A549 (cell line): ENCODE results near the gene CPED1. TPM values are rescaled to one million over a fixed set of nuclear protein-coding genes. Genes with fewer than 3 reads are reported as not detected.
"Not testable (repeated sequence)": the region's sequence is repeated elsewhere in the genome, so short reads cannot be mapped to it uniquely, and the experiment has no call there.

Source experiments
- ATAC-seq, 2 experiments: fragments of 200-7000 bp in 1 of 2; fragments of >200 bp in 1 of 2; cut with Nextera tagmentation in 1 of 2; cut with Tn5 transposase in 1 of 2; 3 replicates each; pipeline versions ENCODE4 v1.8.0 to v1.9.1; 2018 to 2020; ENCODE audit warnings: mild to moderate bottlenecking in 1 of 2, moderate library complexity in 1 of 2
- CTCF ChIA-PET: fragments of 300-600 bp; sonication (Branson Sonifier 250); formaldehyde crosslinking; extraction: SDS; loops from one replicate; lab custom pipeline; 2021; ENCODE audit warnings: antibody characterized with exemption, inconsistent platforms; lab: Yijun Ruan, JAX
- POLR2A ChIA-PET: fragments of 350-600 bp; formaldehyde crosslinking; extraction: SDS; loops from one replicate; lab custom pipeline; 2021; ENCODE audit warnings: antibody characterized with exemption, inconsistent platforms; lab: Yijun Ruan, JAX
- DNase-seq, 2 experiments: peaks; one replicate each; pipeline versions ENCODE4 v3.0.0 to v3.0.0-alpha.2; 2011 to 2016; ENCODE audit warnings: low read depth in 1 of 2, low spot score in 1 of 2
- FAIRE-seq: peaks from 2 replicates; lab custom pipeline; 2011; peaks lifted over from hg19 to GRCh38; lab: Jason Lieb, UNC
- H3K27ac ChIP-seq, 2 experiments: fragments of >200 bp; sonication (Bioruptor Twin); formaldehyde crosslinking; 3 replicates each; pipeline ENCODE4 v1.5.1; 2016 to 2017
- H3K4me1 ChIP-seq: fragments of >200 bp; sonication (Bioruptor Twin); formaldehyde crosslinking; 3 replicates; pipeline ENCODE4 v1.6.1; 2016
- H3K4me2 ChIP-seq: fragments of >200 bp; sonication (Bioruptor Twin); formaldehyde crosslinking; 3 replicates; pipeline ENCODE4 v1.6.1; 2016
- H3K4me3 ChIP-seq: fragments of >200 bp; sonication (Bioruptor Twin); formaldehyde crosslinking; 3 replicates; pipeline ENCODE4 v1.5.1; 2016
- H3K9me3 ChIP-seq: fragments of >200 bp; sonication (Bioruptor Twin); formaldehyde crosslinking; 3 replicates; pipeline ENCODE4 v1.6.1; 2016
- BHLHE40 ChIP-seq: IDR thresholded peaks from 2 replicates; pipeline ENCODE4 v1.6.1; 2012; ENCODE audit warnings: low read depth, low read length, inconsistent platforms
- CBX8 ChIP-seq: fragments of 200-600 bp; sonication (generic); IDR thresholded peaks from 2 replicates; pipeline ENCODE4 v1.6.1; 2016
- CTCF ChIP-seq: fragments of >200 bp; sonication (Bioruptor Twin); formaldehyde crosslinking; IDR thresholded peaks from 3 replicates; pipeline ENCODE4 v1.5.1; 2016
- E2F6 ChIP-seq: IDR thresholded peaks from 2 replicates; pipeline ENCODE4 v1.6.1; 2012; ENCODE audit warnings: low read depth, borderline replicate concordance
- ELK1 ChIP-seq: fragments of 150-350 bp; IDR thresholded peaks from 2 replicates; pipeline ENCODE4 v1.6.1; 2014; ENCODE audit warnings: low read depth, mild to moderate bottlenecking, low read length
- ESRRA ChIP-seq: fragments of 150-350 bp; IDR thresholded peaks from 2 replicates; pipeline ENCODE4 v1.6.1; 2014; ENCODE audit warnings: mild to moderate bottlenecking, low read length, borderline replicate concordance
- GATA3 ChIP-seq: IDR thresholded peaks from 2 replicates; pipeline ENCODE4 v1.6.1; 2012; ENCODE audit warnings: borderline replicate concordance
- HDAC2 ChIP-seq: fragments of 200-600 bp; sonication (generic); IDR thresholded peaks from 2 replicates; pipeline ENCODE4 v1.6.1; 2016
- HES2 ChIP-seq: fragments of >200 bp; sonication (Bioruptor Twin); formaldehyde crosslinking; IDR thresholded peaks from 2 replicates; pipeline ENCODE4 v1.6.1; 2016
- HEYL ChIP-seq: fragments of 250-450 bp; sonication (Bioruptor Pico); IDR thresholded peaks from 2 replicates; pipeline ENCODE4 v1.8.0; 2021; ENCODE audit warnings: mild to moderate bottlenecking, moderate library complexity
- HOXA7 ChIP-seq: fragments of 250-450 bp; sonication (Bioruptor Pico); IDR thresholded peaks from 2 replicates; pipeline ENCODE4 v1.5.0; 2020; ENCODE audit warnings: mild to moderate bottlenecking, moderate library complexity
- HOXB13 ChIP-seq: fragments of 250-450 bp; sonication (Bioruptor Pico); IDR thresholded peaks from 2 replicates; pipeline ENCODE4 v1.5.0; 2020; ENCODE audit warnings: low read depth, mild to moderate bottlenecking, moderate library complexity
- JUNB ChIP-seq: fragments of >200 bp; sonication (Bioruptor Twin); formaldehyde crosslinking; IDR thresholded peaks from 2 replicates; pipeline ENCODE4 v1.6.1; 2016
- MAFK ChIP-seq: fragments of 450-650 bp; IDR thresholded peaks from 2 replicates; pipeline ENCODE4 v1.6.1; 2014; ENCODE audit not compliant: partially characterized antibody
- MAZ ChIP-seq: fragments of 150-350 bp; IDR thresholded peaks from 2 replicates; pipeline ENCODE4 v1.6.1; 2014; ENCODE audit warnings: antibody characterized with exemption, low read depth, low read length, borderline replicate concordance
- MYC ChIP-seq: IDR thresholded peaks from 2 replicates; pipeline ENCODE4 v1.6.1; 2012; ENCODE audit warnings: mild to moderate bottlenecking, inconsistent platforms, low read length, improper control_type of control experiment, borderline replicate concordance
- NFE2L2 ChIP-seq: fragments of 150-350 bp; conservative IDR thresholded peaks from 2 replicates; pipeline ENCODE4 v1.6.1; 2014; ENCODE audit warnings: low read length
- NPAS2 ChIP-seq: fragments of 250-450 bp; sonication (Bioruptor Pico); IDR thresholded peaks from 2 replicates; pipeline ENCODE4 v1.8.0; 2022; ENCODE audit warnings: mild to moderate bottlenecking, moderate library complexity, borderline replicate concordance
- NR3C1 ChIP-seq: fragments of >200 bp; sonication (Bioruptor Twin); formaldehyde crosslinking; IDR thresholded peaks from 3 replicates; pipeline ENCODE4 v1.6.1; 2017
- PHF8 ChIP-seq: fragments of 200-600 bp; sonication (generic); IDR thresholded peaks from 2 replicates; pipeline ENCODE4 v1.6.1; 2016; ENCODE audit warnings: low read depth, mild to moderate bottlenecking, antibody characterized with exemption, moderate library complexity, borderline replicate concordance
- POLR2AphosphoS2 ChIP-seq: conservative IDR thresholded peaks from 2 replicates; pipeline ENCODE4 v1.6.1; 2012; ENCODE audit warnings: low read length, improper control_type of control experiment, inconsistent platforms
- RAD21 ChIP-seq, 2 experiments: fragments of >200 bp in 1 of 2; sonication (Bioruptor Twin) in 1 of 2; formaldehyde crosslinking in 1 of 2; IDR thresholded peaks in 1 of 2; conservative IDR thresholded peaks in 1 of 2; 2 replicates in 1 of 2; 3 replicates in 1 of 2; pipeline ENCODE4 v1.6.1; 2012 to 2018; ENCODE audit warnings: inconsistent platforms in 1 of 2
- RARB ChIP-seq: fragments of 250-450 bp; sonication (Bioruptor Pico); IDR thresholded peaks from 2 replicates; pipeline ENCODE4 v1.8.0; 2021; ENCODE audit warnings: mild to moderate bottlenecking, moderate library complexity
- RNF2 ChIP-seq: fragments of 200-600 bp; sonication (generic); IDR thresholded peaks from 2 replicates; pipeline ENCODE4 v1.6.1; 2016; ENCODE audit warnings: low read depth, mild to moderate bottlenecking, antibody characterized with exemption, moderate library complexity, borderline replicate concordance
- SMC3 ChIP-seq: fragments of >200 bp; sonication (Bioruptor Twin); formaldehyde crosslinking; IDR thresholded peaks from 3 replicates; pipeline ENCODE4 v1.6.1; 2018; ENCODE audit warnings: inconsistent platforms
- SREBF2 ChIP-seq: fragments of 450-650 bp; IDR thresholded peaks from 2 replicates; pipeline ENCODE4 v1.6.1; 2014; ENCODE audit warnings: mild to moderate bottlenecking, moderate library complexity
- TP53 ChIP-seq: fragments of 250-450 bp; sonication (Bioruptor Pico); IDR thresholded peaks from 2 replicates; pipeline ENCODE4 v1.5.0; 2021; ENCODE audit warnings: mild to moderate bottlenecking, moderate library complexity
- ZC3H11A ChIP-seq: fragments of 450-650 bp; IDR thresholded peaks from 2 replicates; pipeline ENCODE4 v1.6.1; 2014; ENCODE audit warnings: antibody characterized with exemption, mild to moderate bottlenecking
- ZFP36 ChIP-seq: fragments of 450-650 bp; IDR thresholded peaks from 2 replicates; pipeline ENCODE4 v1.6.1; 2014; ENCODE audit warnings: borderline replicate concordance; ENCODE audit not compliant: partially characterized antibody
- ZNF302 ChIP-seq: fragments of 250-450 bp; sonication (Bioruptor Pico); IDR thresholded peaks from 2 replicates; pipeline ENCODE4 v1.9.0; 2021; ENCODE audit warnings: inconsistent platforms, mild to moderate bottlenecking, moderate library complexity
- WGBS: methylation state at CpG from one replicate; pipeline ENCODE4 v1.1.6; 2017; ENCODE audit errors: missing lambda C conversion rate; 5-methylcytosine and 5-hydroxymethylcytosine counted together
- polyA plus RNA-seq, 4 experiments: library from polyadenylated mRNA; depleted of rRNA in 3 of 4; stranded (reverse); fragments of >200 nt; fragmentation: RNase III in 1 of 4; extraction: RNeasy Plus Mini Kit Qiagen cat#74134 plus additional on column Dnase treatment in 1 of 4; gene quantifications; 2 replicates in 3 of 4; 3 replicates in 1 of 4; pipeline ENCODE4 v1.2.3, GENCODE V29; 2011 to 2017

CPED1 gene
- polyA plus RNA-seq, 2 of the 4 experiments (the other 2 are of a cell fraction) = 0.03 TPM; not detected in 1

- H3K4me1 ChIP-seq = no peaks in the 10 kb centered on the region
- no peak overlapping the region for H3K4me2 ChIP-seq
- no peak overlapping the region for H3K4me3 ChIP-seq
- TF ChIP-seq ELK1 (no peak), NR3C1 (no peak), MYC (no peak), JUNB (no peak), NPAS2 (no peak), ZNF302 (CRISPR knock-in tag) (no peak), HES2 (no peak), NFE2L2 (no peak), HDAC2 (no peak), ZC3H11A (no peak), RAD21 (conservative IDR thresholded peaks at IDR 0.05 in 1 of 2, IDR thresholded peaks at IDR 0.05 in 1 of 2) (no peak), POLR2AphosphoS2 (no peak), CBX8 (no peak), HEYL (no peak), GATA3 (no peak), E2F6 (no peak)
- DNase-seq (no peak), FAIRE-seq (no peak), ATAC-seq (no peak)
- no peaks in the 10 kb centered on the region for H3K9me3 ChIP-seq
- POLR2A ChIA-PET = no interaction called here
- 29% methylated on average over 3 of the region's 3 CpGs for WGBS
- no peak overlapping the region for H3K27ac ChIP-seq
- CTCF ChIA-PET = no interaction called here
Observed at GRCh38 chr7:121237601-121238000, 249.1 kb downstream of the CPED1 start.

- no peaks in the 10 kb centered on the region for H3K4me1 ChIP-seq
- no peak overlapping the region for H3K4me3 ChIP-seq
- FAIRE-seq (no peak), ATAC-seq (no peak), DNase-seq (no peak)
- CTCF ChIA-PET = no interaction called here
- 12% methylated on average over 7 of the region's 7 CpGs for WGBS
- POLR2A ChIA-PET = no interaction called here
- no peak overlapping the region for H3K27ac ChIP-seq
- H3K4me2 ChIP-seq = no peak overlapping the region
- TF ChIP-seq ZNF302 (CRISPR knock-in tag) = no peak
- TF ChIP-seq BHLHE40 = no peak
- no peak for TF ChIP-seq CTCF
- TF ChIP-seq E2F6 = no peak
- TF ChIP-seq ESRRA = no peak
- no peak for TF ChIP-seq RNF2
- TF ChIP-seq RARB (CRISPR knock-in tag) = no peak
- no peak for TF ChIP-seq SREBF2
- TF ChIP-seq TP53 (CRISPR knock-in tag) = no peak
- TF ChIP-seq SMC3 = no peak
- TF ChIP-seq MAZ = no peak
- no peak for TF ChIP-seq MAFK
- no peak for TF ChIP-seq RAD21 (conservative IDR thresholded peaks at IDR 0.05 in 1 of 2, IDR thresholded peaks at IDR 0.05 in 1 of 2)
- no peak for TF ChIP-seq PHF8
- TF ChIP-seq HOXB13 (CRISPR knock-in tag) = no peak
- no peak for TF ChIP-seq ZFP36
- TF ChIP-seq HOXA7 (CRISPR knock-in tag) = no peak
- TF ChIP-seq, all 56 proteins: peak for 0
- H3K9me3 ChIP-seq = no peaks in the 10 kb centered on the region
Observed at GRCh38 chr7:121244120-121244870, 255.8 kb downstream of the CPED1 start.

- CTCF ChIA-PET = not testable (repeated sequence)
- 0% methylated on average over 1 of the region's 1 CpG for WGBS
Observed at GRCh38 chr7:121251367-121251766, 262.9 kb downstream of the CPED1 start.

More at GRCh38 chr7:121251367-121251766, 262.9 kb downstream of the CPED1 start:
- POLR2A ChIA-PET, H3K9me3 ChIP-seq, DNase-seq, ATAC-seq, FAIRE-seq, H3K4me1 ChIP-seq, H3K4me3 ChIP-seq, H3K27ac ChIP-seq, H3K4me2 ChIP-seq: not testable (repeated sequence)
